GM18499 (cell line): ENCODE measurements around the gene FOXL1.

Experiments used
- ATAC-seq: cut with Tn5 transposase; IDR thresholded peaks from one replicate; pipeline ENCODE4 v1.9.1; 2021; ENCODE audit warnings: moderate number of reproducible peaks; ENCODE audit not compliant: insufficient read depth, unreplicated experiment

FOXL1 gene

GRCh38 chr16:86598607-86599565 is 20.5 kb downstream of the FOXL1 start:
- ATAC-seq = no peak

GRCh38 chr16:86601356-86601755 is 23.0 kb downstream of the FOXL1 start:
- ATAC-seq = no peak

DNA sequence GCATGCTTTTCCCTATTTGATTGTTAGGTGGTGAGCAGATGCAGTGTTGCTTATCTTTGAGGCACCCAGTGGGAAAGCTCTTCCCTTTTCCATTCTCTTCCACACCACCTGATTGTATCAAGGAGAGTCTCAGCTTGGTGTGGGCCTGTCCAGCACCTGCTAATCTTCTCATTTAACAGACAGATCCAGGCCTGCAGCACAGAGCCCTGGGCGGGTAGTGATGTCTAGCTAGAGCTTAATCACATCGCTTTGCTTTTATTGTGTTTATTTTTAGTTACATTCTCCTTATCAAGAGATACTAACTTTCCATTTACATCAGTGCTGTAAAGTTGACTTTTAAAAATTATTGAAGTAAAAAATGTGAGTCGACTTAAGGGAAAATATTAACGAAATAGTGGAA is 24.2 kb downstream of the FOXL1 start:
- ATAC-seq = no peak

DNA sequence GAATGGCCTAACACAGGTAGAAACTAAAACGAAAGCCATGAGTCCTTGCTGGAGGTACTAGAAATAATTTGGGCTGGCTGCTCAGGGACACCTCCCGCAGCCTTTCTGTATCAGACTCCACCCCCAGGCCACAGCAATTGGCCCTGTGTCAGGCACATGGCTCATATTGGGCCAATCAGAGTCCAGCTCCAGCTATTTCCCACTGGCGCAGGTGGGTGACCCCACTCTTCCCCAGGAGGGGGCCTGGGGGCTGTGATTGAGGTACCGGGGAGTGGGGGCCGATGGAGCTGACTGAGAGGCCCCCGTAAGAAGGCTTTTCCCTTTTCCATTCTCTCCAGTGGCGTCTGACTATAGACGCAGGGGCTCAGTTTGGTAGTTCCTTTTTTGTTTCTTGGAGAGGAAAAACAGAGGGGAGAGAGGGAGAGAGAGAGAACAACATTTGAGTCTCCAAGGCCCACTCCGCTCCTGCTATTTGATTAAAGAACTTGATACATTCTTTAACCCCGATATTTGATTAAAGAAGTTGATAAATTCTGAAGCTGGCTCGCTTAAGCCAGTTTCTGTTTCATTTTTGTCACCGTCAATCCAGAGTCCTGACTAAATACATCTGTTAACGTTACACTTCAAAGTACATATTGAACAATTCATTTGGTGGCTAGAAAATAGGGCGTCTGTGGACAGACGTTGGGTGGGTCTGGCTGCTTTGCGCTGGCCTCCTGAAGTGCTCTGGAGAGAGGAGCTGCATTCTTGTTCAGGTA is 26.3 kb downstream of the FOXL1 start:
- no peak for ATAC-seq

- ATAC-seq = no peak
Measured at GRCh38 chr16:86605950-86606349, 27.6 kb downstream of the FOXL1 start.

DNA sequence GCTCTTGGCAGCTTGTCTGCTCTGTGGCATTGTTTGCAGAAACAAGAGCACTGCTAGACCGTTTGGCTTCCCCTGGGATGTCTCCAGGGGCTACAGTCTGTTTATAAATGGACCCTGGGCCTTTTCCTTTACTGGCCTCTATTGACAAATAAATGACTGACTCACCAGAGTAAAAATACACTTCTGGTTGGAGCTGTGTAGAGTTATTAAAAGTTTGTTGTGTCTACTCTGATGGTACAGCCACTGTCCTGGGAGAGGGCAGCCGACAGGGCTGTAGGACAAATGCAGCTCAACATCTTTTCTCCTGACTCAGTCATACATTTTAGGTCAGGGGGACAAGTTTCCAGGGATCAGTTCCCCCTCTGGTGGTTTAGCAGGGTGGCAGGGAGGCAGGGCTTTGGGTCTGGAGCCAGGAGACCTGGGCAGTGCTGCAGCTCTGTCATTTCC is 30.0 kb downstream of the FOXL1 start:
- ATAC-seq = no peak

GRCh38 chr16:86609115-86609514 is 30.8 kb downstream of the FOXL1 start:
- ATAC-seq = no peak

DNA sequence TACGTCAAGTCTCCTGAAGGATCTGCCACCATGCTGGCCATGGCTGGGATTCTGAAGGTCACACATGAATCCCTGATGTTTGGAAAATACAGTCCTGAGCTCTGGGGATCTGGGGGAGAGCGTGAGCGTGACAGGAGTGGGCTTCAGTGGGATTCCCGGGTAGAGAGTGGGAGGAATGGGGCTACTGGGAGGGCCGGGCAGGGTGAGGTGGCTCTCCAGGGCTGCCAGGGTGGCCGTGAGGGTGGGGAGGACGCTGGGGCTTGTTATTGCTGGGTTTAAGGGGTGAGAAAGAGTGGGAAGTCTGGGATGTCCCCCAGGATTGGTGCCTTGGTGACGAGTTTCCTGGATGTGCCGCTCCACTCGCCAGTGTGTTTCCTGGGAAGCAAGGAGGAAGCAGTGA is 31.3 kb downstream of the FOXL1 start:
- ATAC-seq = no peak

DNA sequence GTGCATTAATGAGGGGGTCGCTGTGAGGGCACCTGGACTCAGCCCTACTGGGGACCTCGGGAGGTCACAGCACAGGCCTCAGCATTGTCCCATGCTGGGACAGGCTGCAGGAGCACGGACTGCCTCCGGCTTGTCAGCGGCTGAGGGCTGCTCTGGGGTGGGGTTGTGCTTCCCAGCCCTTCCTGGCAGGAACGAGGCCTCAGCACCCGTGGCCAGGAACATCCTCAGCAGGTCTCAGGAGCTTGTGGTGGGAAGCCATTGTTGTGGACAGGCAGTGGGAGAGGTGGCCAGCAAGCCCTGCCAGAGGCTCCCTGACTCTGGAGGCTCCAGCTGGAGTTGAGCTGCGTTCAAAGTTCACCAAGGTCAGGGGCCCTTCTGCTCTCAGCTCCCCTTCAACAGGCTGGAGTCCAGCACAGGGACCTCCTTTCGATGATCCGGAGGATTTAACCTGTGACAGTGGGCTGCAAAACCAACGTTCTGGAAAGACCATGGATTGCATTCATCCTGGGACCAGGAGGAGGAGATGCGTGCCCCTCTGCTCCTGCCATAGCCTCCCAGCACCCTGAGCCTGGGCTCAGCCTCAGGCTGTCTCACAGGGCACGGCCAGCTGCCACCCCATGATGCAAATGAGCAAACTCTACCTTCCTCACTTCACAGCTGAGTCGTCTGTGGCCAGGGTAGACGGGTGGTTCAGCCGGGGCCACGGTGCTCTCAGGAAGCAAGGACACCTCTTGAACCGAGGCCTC is 32.6 kb downstream of the FOXL1 start:
- no peak for ATAC-seq

DNA sequence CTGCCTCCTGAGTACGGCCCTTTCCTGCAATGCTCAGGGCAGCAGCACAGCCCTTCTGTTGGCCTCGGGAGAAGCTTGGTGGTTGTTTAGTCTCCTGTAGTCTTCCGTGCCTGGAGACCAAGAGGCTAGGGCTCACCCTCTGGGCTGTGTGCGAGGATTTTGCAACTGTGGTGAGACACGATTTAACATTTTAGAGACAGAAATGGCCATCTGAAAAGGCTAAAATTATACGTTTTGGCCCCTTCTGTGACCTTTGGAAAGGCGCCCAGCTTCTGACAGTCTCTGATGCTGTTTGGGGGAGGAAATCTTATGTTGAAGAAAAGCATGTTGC is 33.1 kb downstream of the FOXL1 start:
- no peak for ATAC-seq

DNA sequence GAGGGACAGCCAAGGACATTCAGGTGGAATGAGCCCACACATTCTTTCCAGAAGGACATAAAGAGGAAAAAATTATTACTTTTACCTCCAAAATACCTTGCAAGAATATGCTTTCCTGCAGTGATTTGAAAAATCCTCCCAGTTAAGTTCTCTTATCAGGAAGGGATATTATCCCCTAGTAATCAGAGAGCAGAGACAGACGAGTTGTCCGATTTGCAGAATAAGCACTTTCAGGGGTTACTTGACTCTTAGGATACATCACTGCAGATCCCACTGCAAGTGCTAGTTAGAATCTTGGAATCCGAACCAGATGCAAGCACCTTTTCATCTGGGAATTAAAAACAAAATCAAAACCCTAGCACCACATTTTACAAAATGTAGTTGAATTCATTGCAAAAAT is 33.6 kb downstream of the FOXL1 start:
- ATAC-seq = no peak

DNA sequence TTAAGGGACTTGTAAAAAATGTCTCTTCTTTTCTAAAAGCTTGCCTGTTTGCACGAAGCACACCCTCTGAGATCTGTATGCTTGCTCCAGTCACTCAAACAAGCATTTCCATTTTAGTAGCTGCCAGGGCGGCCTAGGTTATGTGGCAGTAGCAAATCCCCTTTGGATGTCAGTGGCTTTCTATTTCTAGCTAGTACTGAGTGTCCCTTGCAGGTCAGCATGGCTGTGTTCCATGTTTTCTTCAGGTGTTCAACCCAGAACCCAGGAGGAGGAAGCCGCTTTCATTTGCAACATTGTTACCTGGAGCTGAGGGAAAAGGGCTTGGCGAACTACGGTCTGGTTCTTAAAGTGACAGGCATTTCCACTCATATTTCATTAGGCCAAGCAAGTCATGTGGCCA is 36.4 kb downstream of the FOXL1 start:
- ATAC-seq = no peak

GRCh38 chr16:86616906-86617305 is 38.6 kb downstream of the FOXL1 start:
- no peak for ATAC-seq

DNA sequence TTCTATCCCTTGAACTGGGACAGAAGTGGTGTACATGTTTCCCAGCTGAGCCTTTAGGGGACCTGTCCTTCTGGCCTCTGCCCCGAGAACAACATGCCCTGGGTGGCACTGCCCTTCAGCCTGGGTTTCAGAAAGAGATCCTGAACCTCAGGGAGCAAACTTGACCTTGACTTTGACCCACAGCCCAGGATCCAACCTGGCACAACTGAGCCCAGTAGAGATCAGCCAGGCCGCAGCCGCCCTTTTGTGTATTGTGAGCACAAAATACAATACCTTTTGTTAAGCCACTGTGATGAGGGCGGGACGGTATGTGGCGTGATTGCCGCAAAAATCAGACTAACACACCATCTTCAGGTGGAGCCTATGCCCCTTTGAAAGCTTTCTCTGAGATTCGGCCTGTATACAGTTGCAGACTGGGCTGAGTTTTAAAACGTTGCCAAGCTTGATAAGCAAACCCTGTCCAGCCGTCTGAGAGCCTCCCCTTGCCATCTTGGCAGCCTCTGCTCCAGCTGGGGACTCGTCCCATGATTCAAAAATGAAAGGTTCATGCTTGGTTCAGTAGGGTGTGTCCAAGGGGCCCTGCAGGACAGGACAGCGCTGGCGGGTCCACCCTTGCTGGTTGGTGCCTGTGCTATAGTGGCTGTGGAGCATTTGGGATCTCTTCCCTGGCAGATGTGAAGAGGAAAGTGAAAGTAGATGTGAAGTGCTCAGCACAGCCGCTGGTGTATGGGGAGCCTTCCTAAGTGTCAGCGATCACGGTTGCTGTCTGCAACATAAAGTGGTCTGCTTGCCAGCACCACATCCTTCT is 40.3 kb downstream of the FOXL1 start:
- ATAC-seq = no peak

- no peak for ATAC-seq
Measured at GRCh38 chr16:86619239-86619794, 41.0 kb downstream of the FOXL1 start.

- no peak for ATAC-seq
Measured at GRCh38 chr16:86620184-86620583, 41.8 kb downstream of the FOXL1 start.

GRCh38 chr16:86621966-86622365 is 43.6 kb downstream of the FOXL1 start:
- no peak for ATAC-seq

- ATAC-seq = no peak
Measured at GRCh38 chr16:86622700-86623615, 44.6 kb downstream of the FOXL1 start.

DNA sequence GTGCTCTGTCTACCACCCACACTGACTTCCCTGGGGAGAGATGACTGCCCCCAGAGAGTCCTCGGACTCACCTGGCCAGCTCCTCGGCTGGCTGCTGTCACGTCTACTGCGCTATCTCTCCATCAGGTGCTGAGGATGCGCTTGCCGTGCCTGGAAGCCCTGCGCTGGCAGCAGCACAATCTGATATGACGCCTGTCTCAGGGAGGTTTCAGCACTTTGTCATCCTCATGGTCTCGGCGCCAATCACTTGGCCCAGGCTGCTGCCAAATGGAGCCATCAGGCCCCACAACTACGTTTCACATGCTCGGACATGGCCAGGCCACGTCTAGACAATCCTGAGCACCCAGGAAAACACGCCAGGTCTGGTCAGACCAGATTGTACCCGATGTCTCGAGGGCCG is 46.7 kb downstream of the FOXL1 start:
- no peak for ATAC-seq
